ENCODE data around the gene PDILT. TPM values are rescaled to one million over a fixed set of nuclear protein-coding genes. Genes with fewer than 3 reads are reported as not detected.

PDILT gene
- total RNA-seq, 1 experiment from 2014 or later: not detected

DNA sequence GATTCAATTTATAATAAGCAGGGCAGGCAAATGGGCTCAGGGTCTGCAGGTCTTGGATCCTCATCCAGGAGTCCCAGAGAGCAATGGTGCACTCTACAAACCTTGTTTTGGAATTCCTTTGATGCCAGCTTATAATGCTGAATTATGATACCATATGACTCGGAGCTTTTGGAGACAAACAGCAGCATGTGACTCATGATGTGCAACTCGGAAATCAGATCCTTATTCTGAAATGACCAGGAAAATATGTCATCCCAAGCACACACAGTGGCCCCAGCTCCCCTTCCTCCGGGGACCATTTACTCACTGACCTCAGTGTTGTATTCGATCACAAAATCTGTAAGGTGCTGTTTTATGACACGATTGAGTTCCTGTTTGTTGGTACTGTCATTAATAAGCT, 31.8 kb downstream of the PDILT start:
- CTCF ChIA-PET: no interaction called here
- Histone ChIP-seq H3K4me3 (ENCODE audit: low read depth, low read length, poor library complexity, severe bottlenecking) (no peak overlapping the region), H3K36me3 (ENCODE audit: insufficient read depth, low read length, poor library complexity, severe bottlenecking) (no peaks in the 10 kb centered on the region), H3K27ac (ENCODE audit: low read depth, low read length, poor library complexity, severe bottlenecking) (no peak overlapping the region), H3K27me3 (replicated peaks; ENCODE audit: insufficient read depth, low read depth, low read length, poor library complexity) (no peaks in the 10 kb centered on the region), H3K9me3 (ENCODE audit: low read depth, low read length, poor library complexity, severe bottlenecking) (no peaks in the 10 kb centered on the region), H3K4me1 (ENCODE audit: insufficient read depth, low read length, poor library complexity, severe bottlenecking) (no peaks in the 10 kb centered on the region)
- BruUV-seq (replicated peaks): no TSS peak
- TF ChIP-seq, protein P1, sequence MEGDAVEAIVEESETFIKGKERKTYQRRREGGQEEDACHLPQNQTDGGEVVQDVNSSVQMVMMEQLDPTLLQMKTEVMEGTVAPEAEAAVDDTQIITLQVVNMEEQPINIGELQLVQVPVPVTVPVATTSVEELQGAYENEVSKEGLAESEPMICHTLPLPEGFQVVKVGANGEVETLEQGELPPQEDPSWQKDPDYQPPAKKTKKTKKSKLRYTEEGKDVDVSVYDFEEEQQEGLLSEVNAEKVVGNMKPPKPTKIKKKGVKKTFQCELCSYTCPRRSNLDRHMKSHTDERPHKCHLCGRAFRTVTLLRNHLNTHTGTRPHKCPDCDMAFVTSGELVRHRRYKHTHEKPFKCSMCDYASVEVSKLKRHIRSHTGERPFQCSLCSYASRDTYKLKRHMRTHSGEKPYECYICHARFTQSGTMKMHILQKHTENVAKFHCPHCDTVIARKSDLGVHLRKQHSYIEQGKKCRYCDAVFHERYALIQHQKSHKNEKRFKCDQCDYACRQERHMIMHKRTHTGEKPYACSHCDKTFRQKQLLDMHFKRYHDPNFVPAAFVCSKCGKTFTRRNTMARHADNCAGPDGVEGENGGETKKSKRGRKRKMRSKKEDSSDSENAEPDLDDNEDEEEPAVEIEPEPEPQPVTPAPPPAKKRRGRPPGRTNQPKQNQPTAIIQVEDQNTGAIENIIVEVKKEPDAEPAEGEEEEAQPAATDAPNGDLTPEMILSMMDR (conservative IDR thresholded peaks at IDR 0.05; ENCODE audit: low read depth, low read length): no peak
- TF ChIP-seq EZH2 (IDR thresholded peaks at IDR 0.05; ENCODE audit: borderline replicate concordance, low read depth, low read length, poor library complexity, severe bottlenecking): no peak
- POLR2A ChIA-PET (ENCODE audit: low non-redundant PET): no interaction called here
- DNase-seq (ENCODE audit: low spot score): no peak
- intact Hi-C loops (cut with micrococcal nuclease; ENCODE audit: unreplicated experiment): no loop called here

DNA sequence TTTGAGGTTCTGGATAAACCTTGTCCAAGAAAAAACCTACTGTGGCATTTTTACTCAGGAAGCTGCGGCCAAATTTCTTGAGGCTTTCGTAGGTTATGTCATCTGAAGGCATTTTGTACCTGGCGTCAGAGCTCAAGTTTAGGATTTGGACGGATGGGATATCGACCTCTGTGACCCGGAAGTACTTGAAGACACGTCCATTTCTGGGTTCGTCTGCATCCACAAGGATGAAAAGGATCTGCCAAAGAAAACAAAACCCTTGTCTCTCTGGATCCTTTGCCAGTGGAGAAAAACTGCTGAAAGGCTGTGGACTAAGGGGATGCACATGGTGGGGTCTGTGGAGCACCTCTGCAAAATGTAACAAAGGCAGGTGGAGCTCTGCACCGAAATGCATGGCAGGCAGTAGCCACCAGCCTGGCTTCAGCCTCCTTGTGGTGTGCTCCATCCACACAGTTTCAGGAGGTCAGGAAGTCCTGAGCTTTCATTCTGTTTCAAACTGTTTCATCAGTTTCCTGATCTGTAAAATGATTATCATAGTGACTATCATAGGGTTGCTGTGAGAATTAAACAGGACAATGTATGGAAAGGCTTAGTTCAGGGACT, 35.0 kb downstream of the PDILT start:
- BruUV-seq (replicated peaks): no TSS peak
- H3K27me3 ChIP-seq (replicated peaks; ENCODE audit: insufficient read depth, low read depth, low read length, poor library complexity): no peaks in the 10 kb centered on the region
- POLR2A ChIA-PET (ENCODE audit: low non-redundant PET): no interaction called here
- H3K27ac ChIP-seq (ENCODE audit: low read depth, low read length, poor library complexity, severe bottlenecking): no peak overlapping the region
- intact Hi-C loops (cut with micrococcal nuclease; ENCODE audit: unreplicated experiment): no loop called here
- no peaks in the 10 kb centered on the region for H3K4me1 ChIP-seq (ENCODE audit: insufficient read depth, low read length, poor library complexity, severe bottlenecking)
- no peak for DNase-seq (ENCODE audit: low spot score)
- CTCF ChIA-PET: no interaction called here
- no peaks in the 10 kb centered on the region for H3K36me3 ChIP-seq (ENCODE audit: insufficient read depth, low read length, poor library complexity, severe bottlenecking)
- no peaks in the 10 kb centered on the region for H3K9me3 ChIP-seq (ENCODE audit: low read depth, low read length, poor library complexity, severe bottlenecking)
- no peak overlapping the region for H3K4me3 ChIP-seq (ENCODE audit: low read depth, low read length, poor library complexity, severe bottlenecking)
- no peak for TF ChIP-seq EZH2 (IDR thresholded peaks at IDR 0.05; ENCODE audit: borderline replicate concordance, low read depth, low read length, poor library complexity, severe bottlenecking)
- TF ChIP-seq, protein P1 (conservative IDR thresholded peaks at IDR 0.05; ENCODE audit: low read depth, low read length): no peak

DNA sequence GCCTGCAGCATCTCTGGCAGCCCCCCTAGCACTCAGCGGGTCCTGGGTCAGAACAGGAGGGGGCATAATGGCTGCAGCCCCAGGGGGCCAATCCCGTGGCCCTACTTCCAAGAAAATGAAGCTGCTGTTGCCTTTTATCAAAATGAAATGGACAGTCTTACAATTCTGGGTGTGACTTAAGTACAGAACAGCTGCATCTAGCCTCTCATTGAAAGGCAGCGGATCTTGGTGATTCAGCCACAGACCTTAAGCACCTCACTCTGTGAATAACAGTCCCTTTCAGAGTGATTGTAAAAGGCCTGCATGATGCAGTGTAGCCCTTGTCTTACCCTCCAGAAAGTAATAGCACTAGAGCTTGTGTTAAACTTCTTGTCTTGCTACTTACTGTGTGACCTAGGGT, 40.5 kb downstream of the PDILT start:
- BruUV-seq (replicated peaks): no TSS peak
- TF ChIP-seq, protein P1 (conservative IDR thresholded peaks at IDR 0.05; ENCODE audit: low read depth, low read length): no peak
- no peak for TF ChIP-seq EZH2 (IDR thresholded peaks at IDR 0.05; ENCODE audit: borderline replicate concordance, low read depth, low read length, poor library complexity, severe bottlenecking)
- Histone ChIP-seq H3K4me1 (ENCODE audit: insufficient read depth, low read length, poor library complexity, severe bottlenecking) (no peaks in the 10 kb centered on the region), H3K4me3 (ENCODE audit: low read depth, low read length, poor library complexity, severe bottlenecking) (no peak overlapping the region), H3K27me3 (replicated peaks; ENCODE audit: insufficient read depth, low read depth, low read length, poor library complexity) (peaks cover 15% of the 10 kb centered on the region), H3K36me3 (ENCODE audit: insufficient read depth, low read length, poor library complexity, severe bottlenecking) (no peaks in the 10 kb centered on the region), H3K9me3 (ENCODE audit: low read depth, low read length, poor library complexity, severe bottlenecking) (no peaks in the 10 kb centered on the region), H3K27ac (ENCODE audit: low read depth, low read length, poor library complexity, severe bottlenecking) (no peak overlapping the region)
- ChIA-PET POLR2A (ENCODE audit: low non-redundant PET) (no interaction called here), CTCF (no interaction called here)
- no peak for DNase-seq (ENCODE audit: low spot score)
- intact Hi-C loops (cut with micrococcal nuclease; ENCODE audit: unreplicated experiment): no loop called here
